GM23338 (cell line): ENCODE measurements around the gene TEX35. TPM values are rescaled to one million over a fixed set of nuclear protein-coding genes. Genes with fewer than 3 reads are reported as not detected.
A peak's percentile ranks its signal among the peaks of the same experiment; 100 is the strongest.

Source experiments
- ATAC-seq: fragments of 200-7000 bp; cut with Tn5 transposase; 3 replicates; pipeline ENCODE4 v1.9.1; 2020
- DNase-seq: peaks from one replicate; pipeline ENCODE4 v3.0.0-alpha.2; 2015; ENCODE audit warnings: low spot score
- H2AFZ ChIP-seq: fragments of 200-600 bp; sonication (generic); 2 replicates; pipeline ENCODE4 v1.8.0; 2016; ENCODE audit warnings: antibody characterized with exemption, mild to moderate bottlenecking, moderate library complexity
- H3F3A ChIP-seq: fragments of 200-600 bp; sonication (generic); replicated peaks from 2 replicates; pipeline ENCODE4 v1.8.0; 2017; ENCODE audit warnings: antibody characterized with exemption, mixed run types, low read depth
- H3K27ac ChIP-seq: fragments of 200-600 bp; sonication (generic); 2 replicates; pipeline ENCODE4 v1.6.1; 2016; ENCODE audit warnings: low read depth
- H3K27me3 ChIP-seq: fragments of 200-600 bp; sonication (generic); 2 replicates; pipeline ENCODE4 v1.8.0; 2016; ENCODE audit warnings: mild to moderate bottlenecking, mixed run types, moderate library complexity; ENCODE audit not compliant: insufficient read depth
- H3K36me3 ChIP-seq: fragments of 200-600 bp; sonication (generic); 2 replicates; pipeline ENCODE4 v1.8.0; 2016; ENCODE audit warnings: mild to moderate bottlenecking; ENCODE audit not compliant: insufficient read depth
- H3K4me1 ChIP-seq: fragments of 200-600 bp; sonication (generic); 2 replicates; pipeline ENCODE4 v1.8.0; 2016; ENCODE audit warnings: mild to moderate bottlenecking, moderate library complexity; ENCODE audit not compliant: insufficient read depth
- H3K4me2 ChIP-seq: fragments of 200-600 bp; sonication (generic); 2 replicates; pipeline ENCODE4 v1.7.1; 2017; ENCODE audit warnings: mixed run types
- H3K4me3 ChIP-seq: fragments of 200-600 bp; sonication (generic); 2 replicates; pipeline ENCODE4 v1.6.1; 2016; ENCODE audit warnings: mixed run types
- H3K79me2 ChIP-seq: fragments of 200-600 bp; sonication (generic); replicated peaks from 2 replicates; pipeline ENCODE4 v1.8.0; 2017; ENCODE audit warnings: mild to moderate bottlenecking; ENCODE audit not compliant: insufficient read depth
- H3K9me2 ChIP-seq: fragments of 200-600 bp; sonication (generic); 2 replicates; pipeline ENCODE4 v1.8.0; 2017; ENCODE audit not compliant: insufficient read depth
- H4K20me1 ChIP-seq: fragments of 200-600 bp; sonication (generic); replicated peaks from 2 replicates; pipeline ENCODE4 v1.8.0; 2017; ENCODE audit warnings: mild to moderate bottlenecking; ENCODE audit not compliant: insufficient read depth
- H3K27ac Mint-ChIP-seq: 2 replicates; pipeline ENCODE4 v1.8.0; 2020; ENCODE audit warnings: inconsistent platforms, mild to moderate bottlenecking, moderate library complexity, mixed read lengths
- H3K27me3 Mint-ChIP-seq: 3 replicates; pipeline ENCODE4 v1.8.0; 2022; ENCODE audit warnings: low read depth, mild to moderate bottlenecking, moderate library complexity, mixed read lengths, inconsistent platforms; ENCODE audit not compliant: insufficient read depth, poor library complexity
- H3K36me3 Mint-ChIP-seq: 3 replicates; pipeline ENCODE4 v1.8.0; 2021; ENCODE audit warnings: low read depth, mild to moderate bottlenecking, inconsistent platforms, moderate library complexity, mixed read lengths
- H3K4me1 Mint-ChIP-seq: 3 replicates; pipeline ENCODE4 v1.8.0; 2020; ENCODE audit warnings: mild to moderate bottlenecking, inconsistent platforms, mixed read lengths
- H3K4me3 Mint-ChIP-seq: 3 replicates; pipeline ENCODE4 v1.8.0; 2021; ENCODE audit warnings: moderate library complexity, mild to moderate bottlenecking, inconsistent platforms, mixed read lengths
- H3K9me3 Mint-ChIP-seq: 3 replicates; pipeline ENCODE4 v1.8.0; 2020; ENCODE audit warnings: moderate library complexity, mild to moderate bottlenecking, inconsistent platforms, mixed read lengths
- CREB1 ChIP-seq: fragments of 250-450 bp; sonication (Bioruptor Pico); IDR thresholded peaks from 2 replicates; pipeline ENCODE4 v1.5.0; 2020; ENCODE audit warnings: low read depth, mild to moderate bottlenecking, moderate library complexity
- CTCF ChIP-seq, 2 experiments: fragments of 200-600 bp in 1 of 2; sonication (generic) in 1 of 2; conservative IDR thresholded peaks; 2 replicates each; pipeline versions ENCODE4 v1.5.1 to v1.6.1; 2016 to 2017; ENCODE audit warnings: antibody characterized with exemption in 2 of 2, low read depth in 2 of 2, mild to moderate bottlenecking in 2 of 2, moderate library complexity in 1 of 2
- EZH2 ChIP-seq: fragments of 200-600 bp; sonication (generic); IDR thresholded peaks from one replicate; pipeline ENCODE4 v1.8.0; 2017; ENCODE audit warnings: antibody characterized with exemption, mild to moderate bottlenecking, low read depth; ENCODE audit not compliant: unreplicated experiment
- EZH2phosphoT487 ChIP-seq: fragments of 200-600 bp; sonication (generic); IDR thresholded peaks from one replicate; pipeline ENCODE4 v1.8.1; 2018; ENCODE audit warnings: antibody characterized with exemption; ENCODE audit not compliant: unreplicated experiment
- JUNB ChIP-seq: IDR thresholded peaks from one replicate; pipeline ENCODE4 v1.6.1; 2016; ENCODE audit warnings: antibody characterized with exemption; ENCODE audit not compliant: unreplicated experiment
- NANOG ChIP-seq: IDR thresholded peaks from 2 replicates; pipeline ENCODE4 v1.6.1; 2016; ENCODE audit warnings: antibody characterized with exemption, borderline replicate concordance
- POLR2AphosphoS5 ChIP-seq: IDR thresholded peaks from 2 replicates; pipeline ENCODE4 v1.6.1; 2016; ENCODE audit warnings: antibody characterized with exemption, low read depth
- REST ChIP-seq: IDR thresholded peaks from one replicate; pipeline ENCODE4 v1.6.1; 2018; ENCODE audit warnings: antibody characterized with exemption; ENCODE audit not compliant: unreplicated experiment
- STAT1 ChIP-seq: IDR thresholded peaks from one replicate; pipeline ENCODE4 v1.6.1; 2016; ENCODE audit warnings: antibody characterized with exemption; ENCODE audit not compliant: unreplicated experiment
- ZNF331 ChIP-seq: fragments of 250-450 bp; sonication (Bioruptor Pico); IDR thresholded peaks from 2 replicates; pipeline ENCODE4 v1.5.0; 2020; ENCODE audit warnings: low read depth, mild to moderate bottlenecking, moderate library complexity
- long read RNA-seq: library from polyadenylated mRNA; unstranded; transcript quantifications from one replicate; pipeline ENCODE4 v2.0.0, GENCODE V29; 2020; ENCODE audit not compliant: unreplicated experiment
- polyA plus RNA-seq: library from polyadenylated mRNA; unstranded; fragments of >200 nt; fragmentation: Nextera tagmentation; extraction: Ambion mirVana; gene quantifications from 2 replicates; pipeline ENCODE4 v1.2.1, GENCODE V29; 2016
- total RNA-seq: library from RNA; depleted of rRNA; stranded (reverse); fragments of >200 nt; shearing (Covaris generic); gene quantifications from 2 replicates; pipeline ENCODE4 v1.2.3, GENCODE V29; 2014; rRNA removed
- TF ChIP-seq, protein P1 (sequence below): IDR thresholded peaks from 2 replicates; pipeline ENCODE4 v1.6.1; 2016; ENCODE audit warnings: antibody characterized with exemption

TEX35 gene
- total RNA-seq (not detected in 2 replicates), polyA plus RNA-seq (0.09 TPM in 1 of 2 replicates, not detected in the other)
- long read RNA-seq = 0 reads

- H3K27ac ChIP-seq = no peak within 1 kb of the TSS
- ATAC-seq = no peak
- Mint-ChIP-seq H3K27ac (no peak within 1 kb of the TSS), H3K4me3 (no peak within 1 kb of the TSS), H3K36me3 (no peaks in the 10 kb centered on the region), H3K27me3 (peaks cover 4% of the 10 kb centered on the region), H3K9me3 (no peaks in the 10 kb centered on the region), H3K4me1 (no peaks in the 10 kb centered on the region)
- no peak within 1 kb of the TSS for H3K4me2 ChIP-seq
- no peaks in the 10 kb centered on the region for H3K9me2 ChIP-seq
- H3K27me3 ChIP-seq = no peaks in the 10 kb centered on the region
- H4K20me1 ChIP-seq = no peaks in the 10 kb centered on the region
- DNase-seq = no peak
- no peak within 1 kb of the TSS for H3K4me3 ChIP-seq
- TF ChIP-seq CTCF (conservative IDR thresholded peaks at IDR 0.05; ENCODE audit: low read depth in 2 of 2) (no peak), JUNB (no peak)
- no peaks in the 10 kb centered on the region for H3K79me2 ChIP-seq
- H3K4me1 ChIP-seq = no peaks in the 10 kb centered on the region
- no peaks in the 10 kb centered on the region for H3K36me3 ChIP-seq
- H2AFZ ChIP-seq = peak within 1 kb of the TSS; percentile 90
- H3F3A ChIP-seq = no peaks in the 10 kb centered on the region
Observed at GRCh38 chr1:178512566-178513277, at the start of gene TEX35. Gene TEX35, plus strand, starts transcription at chr1:178513109. Its CDS starts 80 bp downstream, at chr1:178513189.

DNA sequence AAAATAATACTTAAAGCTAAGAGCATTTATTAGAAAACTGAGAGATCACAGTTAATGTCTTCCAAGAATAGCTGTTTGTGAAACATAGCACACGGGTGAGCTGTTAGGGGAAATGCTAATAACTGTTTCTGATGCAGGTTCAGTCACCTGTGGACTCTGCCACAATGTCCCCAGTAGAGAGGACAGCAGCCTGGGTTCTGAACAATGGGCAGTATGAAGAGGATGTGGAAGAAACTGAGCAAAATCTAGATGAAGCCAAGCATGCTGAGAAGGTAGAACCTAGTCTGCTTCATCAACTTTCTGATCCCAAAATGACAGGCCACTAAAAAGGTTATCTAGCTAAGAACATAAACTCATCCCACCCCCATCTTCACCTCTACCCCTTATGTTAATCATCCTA is 48.8 kb upstream of the TEX35 start:
- H4K20me1 ChIP-seq = 0 out of 2 replicates have a peak, but pooled peaks cover 3% of the 10 kb centered on the region
- no peaks in the 10 kb centered on the region for H3K9me3 Mint-ChIP-seq
- H3K4me3 Mint-ChIP-seq = no peak overlapping the region
- no peak overlapping the region for H2AFZ ChIP-seq
- H3K27ac ChIP-seq = no peak overlapping the region
- H3K36me3 ChIP-seq = peaks cover 8% of the 10 kb centered on the region; the same call in 1 of the 2 replicates
- H3K4me1 Mint-ChIP-seq = peaks cover 7% of the 10 kb centered on the region
- no peaks in the 10 kb centered on the region for H3K9me2 ChIP-seq
- H3K79me2 ChIP-seq = no peaks in the 10 kb centered on the region
- no peak for DNase-seq
- no peak overlapping the region for H3K4me2 ChIP-seq
- H3K27me3 Mint-ChIP-seq = no peaks in the 10 kb centered on the region
- H3K36me3 Mint-ChIP-seq = peaks cover 21% of the 10 kb centered on the region
- H3F3A ChIP-seq = no peaks in the 10 kb centered on the region
- no peak overlapping the region for H3K27ac Mint-ChIP-seq
- no peak overlapping the region for H3K4me3 ChIP-seq
- ATAC-seq = no peak
- peaks cover 14% of the 10 kb centered on the region; the same call in 1 of the 2 replicates for H3K4me1 ChIP-seq
- no peaks in the 10 kb centered on the region for H3K27me3 ChIP-seq
- TF ChIP-seq EZH2 (no peak), CREB1 (CRISPR knock-in tag) (no peak), ZNF331 (CRISPR knock-in tag) (no peak), CTCF (conservative IDR thresholded peaks at IDR 0.05; ENCODE audit: low read depth in 2 of 2) (no peak), JUNB (no peak), REST (no peak), STAT1 (no peak), NANOG (no peak), EZH2phosphoT487 (no peak), POLR2AphosphoS5 (no peak)
- TF ChIP-seq, protein P1, sequence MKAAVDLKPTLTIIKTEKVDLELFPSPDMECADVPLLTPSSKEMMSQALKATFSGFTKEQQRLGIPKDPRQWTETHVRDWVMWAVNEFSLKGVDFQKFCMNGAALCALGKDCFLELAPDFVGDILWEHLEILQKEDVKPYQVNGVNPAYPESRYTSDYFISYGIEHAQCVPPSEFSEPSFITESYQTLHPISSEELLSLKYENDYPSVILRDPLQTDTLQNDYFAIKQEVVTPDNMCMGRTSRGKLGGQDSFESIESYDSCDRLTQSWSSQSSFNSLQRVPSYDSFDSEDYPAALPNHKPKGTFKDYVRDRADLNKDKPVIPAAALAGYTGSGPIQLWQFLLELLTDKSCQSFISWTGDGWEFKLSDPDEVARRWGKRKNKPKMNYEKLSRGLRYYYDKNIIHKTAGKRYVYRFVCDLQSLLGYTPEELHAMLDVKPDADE = no peak
